ENCODE data around the gene MYBPC2.

The MYBPC2 gene

DNA sequence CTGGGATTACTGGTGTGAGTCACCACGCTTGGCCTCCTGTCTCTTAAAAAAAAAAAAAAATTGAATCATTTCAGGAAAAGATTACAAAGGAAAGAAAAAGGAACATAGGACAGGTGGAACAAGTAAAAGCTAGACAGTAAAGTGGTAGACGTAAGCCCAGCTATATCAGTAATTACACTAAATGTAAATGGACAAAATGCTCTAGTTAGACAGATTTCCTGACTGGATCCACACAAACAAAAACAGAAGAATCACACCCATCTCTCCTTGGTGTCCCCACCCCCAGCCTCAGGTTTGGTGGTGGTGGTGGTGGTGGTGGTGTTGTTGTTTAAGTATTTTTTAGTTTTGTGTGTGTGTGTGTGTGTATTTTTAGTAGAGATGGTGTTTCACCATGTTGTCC, 20.3 kb upstream of the MYBPC2 start:
- TF ChIP-seq ZNF146 (tag by site-specific recombination; IDR thresholded peaks at IDR 0.05): 0 out of 2 replicates have a peak, but pooled peaks have one; percentile 48
- TF ChIP-seq, protein P1, sequence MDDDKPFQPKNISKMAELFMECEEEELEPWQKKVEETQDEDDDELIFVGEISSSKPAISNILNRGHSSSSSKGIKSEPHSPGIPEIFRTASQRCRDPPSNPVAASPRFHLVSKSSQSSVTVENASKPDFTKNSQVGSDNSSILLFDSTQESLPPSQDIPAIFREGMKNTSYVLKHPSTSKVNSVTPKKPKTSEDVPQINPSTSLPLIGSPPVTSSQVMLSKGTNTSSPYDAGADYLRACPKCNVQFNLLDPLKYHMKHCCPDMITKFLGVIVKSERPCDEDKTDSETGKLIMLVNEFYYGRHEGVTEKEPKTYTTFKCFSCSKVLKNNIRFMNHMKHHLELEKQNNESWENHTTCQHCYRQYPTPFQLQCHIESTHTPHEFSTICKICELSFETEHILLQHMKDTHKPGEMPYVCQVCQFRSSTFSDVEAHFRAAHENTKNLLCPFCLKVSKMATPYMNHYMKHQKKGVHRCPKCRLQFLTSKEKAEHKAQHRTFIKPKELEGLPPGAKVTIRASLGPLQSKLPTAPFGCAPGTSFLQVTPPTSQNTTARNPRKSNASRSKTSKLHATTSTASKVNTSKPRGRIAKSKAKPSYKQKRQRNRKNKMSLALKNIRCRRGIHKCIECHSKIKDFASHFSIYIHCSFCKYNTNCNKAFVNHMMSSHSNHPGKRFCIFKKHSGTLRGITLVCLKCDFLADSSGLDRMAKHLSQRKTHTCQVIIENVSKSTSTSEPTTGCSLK (tag by site-specific recombination; IDR thresholded peaks at IDR 0.05): no peak
- ChIA-PET CTCF (interaction anchor here (0.6 to 0.7 kb wide), 3 partner anchors 37 to 144 kb away, joined by 3 to 6 read pairs (median 3); no protein-coding TSS in a partner anchor), POLR2A (no interaction called here)
- Histone ChIP-seq H3K9me3 (ENCODE audit: control insufficient read depth, insufficient read depth, low read depth, low read length) (no peaks in the 10 kb centered on the region), H3K27ac (ENCODE audit: extremely low read depth, low read depth, low read length) (no peak overlapping the region), H3K4me1 (ENCODE audit: control insufficient read depth, insufficient read depth, low read length) (no peaks in the 10 kb centered on the region), H3K36me3 (ENCODE audit: control insufficient read depth in 2 of 2, insufficient read depth in 1 of 2, low read length in 2 of 2) (peaks cover 30 to 66% of the 10 kb centered on the region in 2 experiments; a peak in 2 of 3 replicates), H3K4me3 (ENCODE audit: low read depth, low read length) (no peak overlapping the region)

DNA sequence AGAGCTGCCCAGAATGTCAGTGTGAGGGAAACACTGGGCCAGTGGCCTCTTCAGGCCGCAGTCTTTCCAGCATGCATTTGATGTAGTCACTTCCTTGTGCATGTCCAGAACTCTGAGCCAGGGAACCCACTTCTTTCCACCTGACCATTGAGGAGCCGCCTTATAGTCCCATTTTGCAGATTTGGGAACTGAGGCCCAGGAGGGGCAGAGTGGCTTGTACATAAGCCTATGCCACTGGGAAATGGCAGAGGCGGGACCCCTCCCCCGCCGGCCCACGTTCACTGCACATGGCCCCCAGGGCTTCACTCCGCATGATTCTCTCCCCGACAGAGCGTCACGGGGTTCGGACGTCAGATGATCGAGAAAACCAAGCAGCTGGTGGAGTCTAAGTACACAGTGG, 19.6 kb upstream of the MYBPC2 start:
- TF ChIP-seq, protein P2, sequence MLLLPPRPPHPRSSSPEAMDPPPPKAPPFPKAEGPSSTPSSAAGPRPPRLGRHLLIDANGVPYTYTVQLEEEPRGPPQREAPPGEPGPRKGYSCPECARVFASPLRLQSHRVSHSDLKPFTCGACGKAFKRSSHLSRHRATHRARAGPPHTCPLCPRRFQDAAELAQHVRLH (tag by site-specific recombination; IDR thresholded peaks at IDR 0.05): no peak
- TF ChIP-seq, protein P3, sequence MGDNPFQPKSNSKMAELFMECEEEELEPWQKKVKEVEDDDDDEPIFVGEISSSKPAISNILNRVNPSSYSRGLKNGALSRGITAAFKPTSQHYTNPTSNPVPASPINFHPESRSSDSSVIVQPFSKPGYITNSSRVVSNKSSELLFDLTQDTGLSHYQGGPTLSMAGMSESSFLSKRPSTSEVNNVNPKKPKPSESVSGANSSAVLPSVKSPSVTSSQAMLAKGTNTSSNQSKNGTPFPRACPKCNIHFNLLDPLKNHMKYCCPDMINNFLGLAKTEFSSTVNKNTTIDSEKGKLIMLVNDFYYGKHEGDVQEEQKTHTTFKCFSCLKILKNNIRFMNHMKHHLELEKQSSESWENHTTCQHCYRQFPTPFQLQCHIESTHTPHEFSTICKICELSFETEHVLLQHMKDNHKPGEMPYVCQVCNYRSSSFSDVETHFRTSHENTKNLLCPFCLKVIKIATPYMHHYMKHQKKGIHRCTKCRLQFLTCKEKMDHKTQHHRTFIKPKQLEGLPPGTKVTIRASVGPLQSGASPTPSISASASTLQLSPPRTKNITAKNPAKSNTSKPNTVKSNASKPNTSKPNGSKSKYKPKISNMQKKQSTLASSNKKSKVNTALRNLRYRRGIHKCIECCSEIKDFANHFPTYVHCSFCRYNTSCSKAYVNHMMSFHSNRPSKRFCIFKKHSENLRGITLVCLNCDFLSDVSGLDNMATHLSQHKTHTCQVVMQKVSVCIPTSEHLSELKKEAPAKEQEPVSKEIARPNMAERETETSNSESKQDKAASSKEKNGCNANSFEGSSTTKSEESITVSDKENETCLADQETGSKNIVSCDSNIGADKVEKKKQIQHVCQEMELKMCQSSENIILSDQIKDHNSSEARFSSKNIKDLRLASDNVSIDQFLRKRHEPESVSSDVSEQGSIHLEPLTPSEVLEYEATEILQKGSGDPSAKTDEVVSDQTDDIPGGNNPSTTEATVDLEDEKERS (tag by site-specific recombination; IDR thresholded peaks at IDR 0.05): peak; percentile 35; the same call in 1 of the 2 replicates
- no peak for TF ChIP-seq ZNF132 (tag by site-specific recombination; IDR thresholded peaks at IDR 0.05; ENCODE audit: borderline replicate concordance)
- H3K27ac ChIP-seq (ENCODE audit: extremely low read depth, low read depth, low read length): no peak overlapping the region
- peaks cover 26 to 66% of the 10 kb centered on the region in 2 experiments; a peak in 2 of 3 replicates for H3K36me3 ChIP-seq (ENCODE audit: control insufficient read depth in 2 of 2, insufficient read depth in 1 of 2, low read length in 2 of 2)
- H3K4me3 ChIP-seq (ENCODE audit: low read depth, low read length): no peak overlapping the region
- POLR2A ChIA-PET: no interaction called here
- no peaks in the 10 kb centered on the region for H3K4me1 ChIP-seq (ENCODE audit: control insufficient read depth, insufficient read depth, low read length)
- no peaks in the 10 kb centered on the region for H3K9me3 ChIP-seq (ENCODE audit: control insufficient read depth, insufficient read depth, low read depth, low read length)
- CTCF ChIA-PET: no interaction called here

DNA sequence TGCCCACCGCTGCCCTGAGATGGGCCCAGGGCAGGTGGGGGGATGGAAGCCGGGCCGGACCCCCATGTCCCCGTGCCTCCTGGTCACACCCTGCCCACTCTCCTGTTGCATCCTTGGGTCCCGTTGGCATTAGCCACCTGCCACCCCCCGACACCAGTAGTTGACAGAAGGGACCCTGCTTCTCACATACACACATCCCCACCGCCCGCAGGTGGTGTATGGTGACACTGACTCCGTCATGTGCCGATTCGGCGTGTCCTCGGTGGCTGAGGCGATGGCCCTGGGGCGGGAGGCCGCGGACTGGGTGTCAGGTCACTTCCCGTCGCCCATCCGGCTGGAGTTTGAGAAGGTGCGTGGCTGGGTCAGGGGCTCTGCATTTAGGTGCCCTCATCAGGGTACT, 19.2 kb upstream of the MYBPC2 start:
- ChIA-PET CTCF (interaction anchor here (0.8 kb wide), 1 partner anchor 9 kb away, joined by 4 read pairs; no protein-coding TSS in a partner anchor), POLR2A (interaction anchor here (1.0 kb wide), 1 partner anchor 29 kb away, joined by 3 read pairs; the partner anchor contains the start of gene POLD1)
- H3K4me3 ChIP-seq (ENCODE audit: low read depth, low read length): no peak overlapping the region
- H3K9me3 ChIP-seq (ENCODE audit: control insufficient read depth, insufficient read depth, low read depth, low read length): no peaks in the 10 kb centered on the region
- peaks cover 22 to 64% of the 10 kb centered on the region in 2 experiments; a peak in 2 of 3 replicates for H3K36me3 ChIP-seq (ENCODE audit: control insufficient read depth in 2 of 2, insufficient read depth in 1 of 2, low read length in 2 of 2)
- no peak overlapping the region for H3K27ac ChIP-seq (ENCODE audit: extremely low read depth, low read depth, low read length)
- no peaks in the 10 kb centered on the region for H3K4me1 ChIP-seq (ENCODE audit: control insufficient read depth, insufficient read depth, low read length)
- TF ChIP-seq WT1 (tag by site-specific recombination; IDR thresholded peaks at IDR 0.05): no peak
- TF ChIP-seq ZFP37 (tag by site-specific recombination; IDR thresholded peaks at IDR 0.05): no peak
- TF ChIP-seq, protein P4, sequence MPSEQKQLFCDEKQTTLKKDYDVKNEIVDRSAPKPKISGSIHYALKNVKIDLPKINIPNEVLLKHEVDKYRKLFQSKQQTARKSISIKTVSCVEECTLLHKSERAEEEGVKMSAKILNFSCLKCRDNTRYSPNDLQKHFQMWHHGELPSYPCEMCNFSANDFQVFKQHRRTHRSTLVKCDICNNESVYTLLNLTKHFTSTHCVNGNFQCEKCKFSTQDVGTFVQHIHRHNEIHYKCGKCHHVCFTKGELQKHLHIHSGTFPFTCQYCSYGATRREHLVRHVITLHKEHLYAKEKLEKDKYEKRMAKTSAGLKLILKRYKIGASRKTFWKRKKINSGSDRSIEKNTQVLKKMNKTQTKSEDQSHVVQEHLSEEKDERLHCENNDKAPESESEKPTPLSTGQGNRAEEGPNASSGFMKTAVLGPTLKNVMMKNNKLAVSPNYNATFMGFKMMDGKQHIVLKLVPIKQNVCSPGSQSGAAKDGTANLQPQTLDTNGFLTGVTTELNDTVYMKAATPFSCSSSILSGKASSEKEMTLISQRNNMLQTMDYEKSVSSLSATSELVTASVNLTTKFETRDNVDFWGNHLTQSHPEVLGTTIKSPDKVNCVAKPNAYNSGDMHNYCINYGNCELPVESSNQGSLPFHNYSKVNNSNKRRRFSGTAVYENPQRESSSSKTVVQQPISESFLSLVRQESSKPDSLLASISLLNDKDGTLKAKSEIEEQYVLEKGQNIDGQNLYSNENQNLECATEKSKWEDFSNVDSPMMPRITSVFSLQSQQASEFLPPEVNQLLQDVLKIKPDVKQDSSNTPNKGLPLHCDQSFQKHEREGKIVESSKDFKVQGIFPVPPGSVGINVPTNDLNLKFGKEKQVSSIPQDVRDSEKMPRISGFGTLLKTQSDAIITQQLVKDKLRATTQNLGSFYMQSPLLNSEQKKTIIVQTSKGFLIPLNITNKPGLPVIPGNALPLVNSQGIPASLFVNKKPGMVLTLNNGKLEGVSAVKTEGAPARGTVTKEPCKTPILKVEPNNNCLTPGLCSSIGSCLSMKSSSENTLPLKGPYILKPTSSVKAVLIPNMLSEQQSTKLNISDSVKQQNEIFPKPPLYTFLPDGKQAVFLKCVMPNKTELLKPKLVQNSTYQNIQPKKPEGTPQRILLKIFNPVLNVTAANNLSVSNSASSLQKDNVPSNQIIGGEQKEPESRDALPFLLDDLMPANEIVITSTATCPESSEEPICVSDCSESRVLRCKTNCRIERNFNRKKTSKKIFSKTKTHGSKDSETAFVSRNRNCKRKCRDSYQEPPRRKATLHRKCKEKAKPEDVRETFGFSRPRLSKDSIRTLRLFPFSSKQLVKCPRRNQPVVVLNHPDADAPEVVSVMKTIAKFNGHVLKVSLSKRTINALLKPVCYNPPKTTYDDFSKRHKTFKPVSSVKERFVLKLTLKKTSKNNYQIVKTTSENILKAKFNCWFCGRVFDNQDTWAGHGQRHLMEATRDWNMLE (tag by site-specific recombination; conservative IDR thresholded peaks at IDR 0.05; ENCODE audit: low read depth): no peak
- TF ChIP-seq ZNF768 (tag by site-specific recombination; IDR thresholded peaks at IDR 0.05): no peak
- no peak for TF ChIP-seq ZNF184 (tag by site-specific recombination; IDR thresholded peaks at IDR 0.05)
- no peak for TF ChIP-seq ZNF530 (tag by site-specific recombination; IDR thresholded peaks at IDR 0.05; ENCODE audit: low read depth)
- TF ChIP-seq ZNF335 (tag by site-specific recombination; conservative IDR thresholded peaks at IDR 0.05): no peak
- TF ChIP-seq, protein P5, sequence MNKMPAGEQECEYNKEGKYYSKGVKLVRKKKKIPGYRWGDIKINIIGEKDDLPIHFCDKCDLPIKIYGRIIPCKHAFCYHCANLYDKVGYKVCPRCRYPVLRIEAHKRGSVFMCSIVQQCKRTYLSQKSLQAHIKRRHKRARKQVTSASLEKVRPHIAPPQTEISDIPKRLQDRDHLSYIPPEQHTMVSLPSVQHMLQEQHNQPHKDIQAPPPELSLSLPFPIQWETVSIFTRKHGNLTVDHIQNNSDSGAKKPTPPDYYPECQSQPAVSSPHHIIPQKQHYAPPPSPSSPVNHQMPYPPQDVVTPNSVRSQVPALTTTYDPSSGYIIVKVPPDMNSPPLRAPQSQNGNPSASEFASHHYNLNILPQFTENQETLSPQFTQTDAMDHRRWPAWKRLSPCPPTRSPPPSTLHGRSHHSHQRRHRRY (tag by site-specific recombination; IDR thresholded peaks at IDR 0.05): no peak
- TF ChIP-seq ZNF549 (tag by site-specific recombination; IDR thresholded peaks at IDR 0.05): no peak
- TF ChIP-seq ZNF175 (tag by site-specific recombination; IDR thresholded peaks at IDR 0.05): no peak
- no peak for TF ChIP-seq YY2 (tag by site-specific recombination; IDR thresholded peaks at IDR 0.05)
- TF ChIP-seq ZNF560 (tag by site-specific recombination; IDR thresholded peaks at IDR 0.05; ENCODE audit: borderline replicate concordance): no peak
- TF ChIP-seq ZNF777 (tag by site-specific recombination; IDR thresholded peaks at IDR 0.05; ENCODE audit: borderline replicate concordance): no peak
- no peak for TF ChIP-seq ZNF114 (tag by site-specific recombination; IDR thresholded peaks at IDR 0.05)
